Thoracic aorta (tissue), 2 donors: ENCODE results near the gene RNU6-9. TPM values are rescaled to one million over a fixed set of nuclear protein-coding genes. Genes with fewer than 3 reads are reported as not detected.

Experiments used
- ATAC-seq: fragments of 150-250 bp; one replicate; pipeline ENCODE4 v1.8.0; 2017; ENCODE audit warnings: low read depth; ENCODE audit not compliant: insufficient number of reproducible peaks, low FRiP score
- DNase-seq: peaks from one replicate; pipeline ENCODE4 v3.0.0-alpha.2; 2020; ENCODE audit warnings: low spot score
- H3K27ac ChIP-seq, 2 donors: fragments of 200-600 bp; sonication (generic); 1 replicate in 1 of 2; 2 replicates in 1 of 2; pipeline ENCODE4 v1.5.1; 2016; ENCODE audit warnings: mild to moderate bottlenecking in 2 of 2, moderate library complexity in 2 of 2
- H3K27me3 ChIP-seq: fragments of 200-600 bp; sonication (generic); replicated peaks from 2 replicates; pipeline ENCODE4 v1.6.0; 2016; ENCODE audit warnings: mild to moderate bottlenecking; ENCODE audit not compliant: insufficient read depth
- H3K36me3 ChIP-seq: fragments of 200-600 bp; sonication (generic); one replicate; pipeline ENCODE4 v1.5.1; 2016
- H3K4me1 ChIP-seq, 2 donors: fragments of 200-600 bp; sonication (generic); 1 replicate in 1 of 2; 2 replicates in 1 of 2; pipeline versions ENCODE4 v1.5.1 to v1.6.0; 2016; ENCODE audit warnings: low read depth in 2 of 2, mild to moderate bottlenecking in 1 of 2; ENCODE audit not compliant: control insufficient read depth in 1 of 2
- H3K4me3 ChIP-seq: fragments of 200-600 bp; sonication (generic); 2 replicates; pipeline ENCODE4 v1.5.1; 2016; ENCODE audit warnings: mild to moderate bottlenecking
- H3K9me3 ChIP-seq: fragments of 200-600 bp; sonication (generic); 2 replicates; pipeline ENCODE4 v1.5.1; 2016
- CTCF ChIP-seq: fragments of 200-600 bp; sonication (generic); IDR thresholded peaks from one replicate; pipeline ENCODE4 v1.5.1; 2019; ENCODE audit warnings: antibody characterized with exemption
- total RNA-seq, 2 donors: library from RNA; depleted of rRNA; stranded (reverse); fragments of >200 nt; gene quantifications; one replicate each; pipeline versions ENCODE4 v1.1.0 to v1.2.3, GENCODE V29; 2016

Gene RNU6-9
- total RNA-seq, 2 donors from 2014 or later = not detected

DNA sequence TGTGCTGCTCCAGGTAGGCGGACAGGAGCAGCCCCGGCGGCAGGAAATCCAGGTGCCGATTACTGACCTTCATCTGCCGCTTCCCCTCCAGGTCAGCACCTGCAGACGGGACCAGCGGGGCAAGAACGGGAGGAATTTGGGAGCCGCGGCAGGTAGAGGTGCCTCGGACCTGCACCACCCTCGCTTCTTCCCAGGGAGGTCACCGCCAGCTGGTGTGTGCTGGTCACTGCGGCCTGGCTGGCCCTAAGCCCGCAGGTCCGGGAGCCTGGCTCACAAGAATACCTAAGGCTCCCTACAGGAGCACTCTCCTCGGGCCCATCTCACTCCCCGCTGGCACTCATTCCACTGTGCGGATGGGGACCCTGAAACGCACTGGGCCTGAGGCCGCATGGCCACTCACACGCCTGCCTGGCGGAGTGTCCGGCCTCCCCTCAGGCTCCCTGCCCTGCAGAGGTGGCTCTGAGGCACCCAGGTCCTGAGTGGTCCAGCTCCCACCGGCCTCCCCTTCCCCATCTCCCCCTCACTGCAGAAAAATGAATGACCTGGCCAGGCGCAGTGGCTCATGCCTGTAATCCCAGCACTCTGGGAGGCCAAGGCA is 4.3 kb downstream of the RNU6-9 start:
- ATAC-seq (no peak), DNase-seq (no peak)
- Histone ChIP-seq H3K4me1 (peaks cover 0 to 7% of the 10 kb centered on the region in 2 donors), H3K27ac (no peak overlapping the region), H3K27me3 (no peaks in the 10 kb centered on the region), H3K9me3 (no peaks in the 10 kb centered on the region), H3K36me3 (no peaks in the 10 kb centered on the region), H3K4me3 (no peak overlapping the region)
- no peak for TF ChIP-seq CTCF

GRCh38 chr19:898663-899062 is 5.4 kb downstream of the RNU6-9 start:
- Histone ChIP-seq H3K36me3 (no peaks in the 10 kb centered on the region), H3K27me3 (no peaks in the 10 kb centered on the region), H3K4me3 (no peak overlapping the region), H3K4me1 (peaks cover 0 to 12% of the 10 kb centered on the region in 2 donors), H3K27ac (no peak overlapping the region), H3K9me3 (no peaks in the 10 kb centered on the region)
- no peak for TF ChIP-seq CTCF
- ATAC-seq (no peak), DNase-seq (no peak)

GRCh38 chr19:899336-900042 is 6.2 kb downstream of the RNU6-9 start:
- no peak for TF ChIP-seq CTCF
- peaks cover 0 to 9% of the 10 kb centered on the region in 2 donors for H3K4me1 ChIP-seq
- H3K27ac ChIP-seq = no peak overlapping the region
- no peaks in the 10 kb centered on the region for H3K27me3 ChIP-seq
- ATAC-seq (no peak), DNase-seq (no peak)
- H3K36me3 ChIP-seq = no peaks in the 10 kb centered on the region
- H3K9me3 ChIP-seq = no peaks in the 10 kb centered on the region
- H3K4me3 ChIP-seq = no peak overlapping the region

DNA sequence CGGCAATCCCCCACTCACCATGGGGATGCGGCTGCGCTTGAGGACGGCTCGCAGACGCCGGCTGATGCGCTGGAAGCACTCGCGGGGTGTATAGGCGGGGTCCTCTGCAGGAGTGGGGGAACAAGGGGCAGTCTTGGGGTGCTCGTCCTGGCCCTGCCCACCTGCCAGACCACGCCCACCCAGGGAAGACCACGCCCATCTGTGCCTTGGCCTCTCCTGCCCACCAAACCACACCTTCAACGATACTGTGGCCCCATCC is 6.7 kb downstream of the RNU6-9 start:
- no peak overlapping the region for H3K4me3 ChIP-seq
- H3K36me3 ChIP-seq = no peaks in the 10 kb centered on the region
- ATAC-seq (no peak), DNase-seq (no peak)
- no peak overlapping the region for H3K27ac ChIP-seq
- H3K27me3 ChIP-seq = no peaks in the 10 kb centered on the region
- H3K4me1 ChIP-seq = peaks cover 0 to 9% of the 10 kb centered on the region in 2 donors
- no peaks in the 10 kb centered on the region for H3K9me3 ChIP-seq
- no peak for TF ChIP-seq CTCF

- ATAC-seq (no peak), DNase-seq (no peak)
- H3K9me3 ChIP-seq = no peaks in the 10 kb centered on the region
- H3K4me3 ChIP-seq = no peak overlapping the region
- no peaks in the 10 kb centered on the region for H3K36me3 ChIP-seq
- no peaks in the 10 kb centered on the region for H3K27me3 ChIP-seq
- H3K27ac ChIP-seq = no peak overlapping the region
- peaks cover 0 to 9% of the 10 kb centered on the region in 2 donors for H3K4me1 ChIP-seq
- TF ChIP-seq CTCF = no peak
Observed at GRCh38 chr19:900302-901111, 7.2 kb downstream of the RNU6-9 start.
